Measurements from ENCODE around the gene MYH11.

DNA sequence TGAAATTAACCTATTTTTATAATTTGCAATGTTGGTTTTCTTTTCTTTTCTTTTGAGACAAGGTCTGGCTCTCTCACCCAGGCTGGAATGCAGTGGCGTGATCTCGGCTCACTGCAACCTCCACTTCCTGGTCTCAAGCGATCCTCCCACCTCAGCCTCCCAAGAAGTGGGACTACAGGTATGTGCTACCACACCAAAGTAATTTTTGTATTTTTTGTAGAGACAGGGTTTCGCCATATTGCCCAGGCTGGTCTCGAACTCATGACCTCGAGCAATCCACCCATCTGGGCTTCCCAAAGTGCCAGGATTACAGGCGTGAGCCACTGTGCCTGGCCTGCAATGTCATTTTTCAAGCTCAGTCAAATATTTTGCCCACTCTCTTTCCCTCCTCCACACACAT, 36.0 kb downstream of the MYH11 start:
- no peak for TF ChIP-seq L3MBTL2 (conservative IDR thresholded peaks at IDR 0.05)
- TF ChIP-seq SUZ12 (IDR thresholded peaks at IDR 0.05) = no peak
- no peak for TF ChIP-seq SP1 (IDR thresholded peaks at IDR 0.05)

Data from HEK293T (cell line).